Activated T-helper 2 cell treated with anti-CD3 and anti-CD28 coated beads, Interferon-gamma antibody, Interleukin-2, Interleukin-4, amounts not matched to agents 10 μg/mL and 5 μg/mL and 100 μg/mL, durations not matched to agents 14 hours and 24 hours and 36 hours (primary cell): Measurements from ENCODE around the gene CNTN4. TPM values are rescaled to one million over a fixed set of nuclear protein-coding genes. Genes with fewer than 3 reads are reported as not detected.
"Not testable (repeated sequence)": the region's sequence is repeated elsewhere in the genome, so short reads cannot be mapped to it uniquely, and the experiment has no call there.

ENCODE experiments used
- DNase-seq: peaks from one replicate; pipeline ENCODE4 v3.0.0; 2021; ENCODE audit warnings: low spot score
- H3K27ac Mint-ChIP-seq: one replicate; pipeline ENCODE4 v1.8.0; 2021; ENCODE audit warnings: mixed read lengths
- H3K27me3 Mint-ChIP-seq: one replicate; pipeline ENCODE4 v1.8.0; 2021; ENCODE audit warnings: low read depth, mixed read lengths
- H3K36me3 Mint-ChIP-seq: one replicate; pipeline ENCODE4 v1.8.0; 2021; ENCODE audit warnings: low read depth, mixed read lengths
- H3K4me1 Mint-ChIP-seq: one replicate; pipeline ENCODE4 v1.8.0; 2021; ENCODE audit warnings: low read depth, mixed read lengths
- H3K4me3 Mint-ChIP-seq: one replicate; pipeline ENCODE4 v1.8.0; 2021; ENCODE audit warnings: low read depth, mild to moderate bottlenecking, moderate library complexity, mixed read lengths
- H3K9me3 Mint-ChIP-seq: one replicate; pipeline ENCODE4 v1.8.0; 2021; ENCODE audit warnings: mixed read lengths
- intact Hi-C: fragments of 100-400 bp; cut with micrococcal nuclease; formaldehyde crosslinking; loops from one replicate; pipeline ENCODE4 v1.15.1; 2023
- total RNA-seq: library from RNA; stranded (reverse); gene quantifications from 2 replicates; pipeline ENCODE4 v1.2.3, GENCODE V29; 2022

The CNTN4 gene
- total RNA-seq, 1 donor from 2014 or later, result not detected

DNA sequence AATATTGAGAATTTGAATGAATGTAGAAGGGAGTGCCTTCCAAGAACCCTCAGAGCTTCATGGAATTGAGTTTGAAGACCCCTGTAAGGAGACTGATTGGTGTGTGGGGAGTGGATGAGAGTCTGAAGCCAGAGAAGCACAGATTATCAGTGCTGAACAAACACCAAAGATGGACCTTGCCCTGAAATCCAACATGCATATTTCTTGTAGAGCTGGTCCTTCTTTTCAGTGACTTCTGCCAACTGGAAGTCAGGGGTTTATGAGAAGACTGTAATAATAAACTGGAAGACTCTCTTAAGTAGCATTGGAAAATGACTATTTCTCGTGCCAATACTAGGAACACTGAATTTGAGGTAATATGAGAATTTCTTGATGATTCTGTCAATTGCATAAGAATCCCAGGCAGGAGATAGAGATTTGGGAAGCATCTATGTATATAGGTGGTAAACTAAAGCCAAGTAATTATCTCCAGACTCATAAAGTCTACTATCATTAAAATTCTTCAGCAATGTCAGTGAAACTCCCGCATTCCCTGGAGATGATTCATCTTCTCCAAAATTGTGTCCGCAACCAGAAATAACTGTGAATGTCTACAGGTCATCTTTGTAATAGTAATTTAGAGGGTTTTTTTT, 797.8 kb downstream of the CNTN4 start:
- Mint-ChIP-seq H3K4me3 (no peak overlapping the region), H3K9me3 (no peaks in the 10 kb centered on the region), H3K4me1 (no peaks in the 10 kb centered on the region), H3K36me3 (no peaks in the 10 kb centered on the region), H3K27ac (no peak overlapping the region), H3K27me3 (no peaks in the 10 kb centered on the region)
- no peak for DNase-seq
- intact Hi-C loops, result no loop called here

DNA sequence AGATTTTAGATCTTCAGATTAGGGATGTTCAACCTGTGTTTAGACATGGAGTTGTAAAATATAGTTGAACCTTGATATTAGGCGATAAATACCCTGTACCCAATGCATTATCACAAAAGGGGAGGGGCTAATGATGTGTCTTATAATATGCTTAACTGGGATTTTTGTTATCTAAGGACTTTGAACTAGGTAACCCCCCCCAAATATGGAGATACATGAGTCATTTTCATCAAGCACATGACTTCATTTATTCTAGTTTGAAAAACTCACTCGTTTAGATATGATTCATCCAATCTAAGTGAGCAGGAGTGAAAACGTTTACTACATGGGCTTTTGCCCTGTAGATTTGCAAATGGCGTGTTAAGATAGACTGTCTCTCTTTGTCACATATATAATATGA, 799.2 kb downstream of the CNTN4 start:
- intact Hi-C loops, result no loop called here
- no peak for DNase-seq
- H3K9me3 Mint-ChIP-seq, result no peaks in the 10 kb centered on the region
- no peaks in the 10 kb centered on the region for H3K36me3 Mint-ChIP-seq
- no peak overlapping the region for H3K27ac Mint-ChIP-seq
- H3K4me3 Mint-ChIP-seq, result no peak overlapping the region
- H3K27me3 Mint-ChIP-seq, result no peaks in the 10 kb centered on the region
- no peaks in the 10 kb centered on the region for H3K4me1 Mint-ChIP-seq

DNA sequence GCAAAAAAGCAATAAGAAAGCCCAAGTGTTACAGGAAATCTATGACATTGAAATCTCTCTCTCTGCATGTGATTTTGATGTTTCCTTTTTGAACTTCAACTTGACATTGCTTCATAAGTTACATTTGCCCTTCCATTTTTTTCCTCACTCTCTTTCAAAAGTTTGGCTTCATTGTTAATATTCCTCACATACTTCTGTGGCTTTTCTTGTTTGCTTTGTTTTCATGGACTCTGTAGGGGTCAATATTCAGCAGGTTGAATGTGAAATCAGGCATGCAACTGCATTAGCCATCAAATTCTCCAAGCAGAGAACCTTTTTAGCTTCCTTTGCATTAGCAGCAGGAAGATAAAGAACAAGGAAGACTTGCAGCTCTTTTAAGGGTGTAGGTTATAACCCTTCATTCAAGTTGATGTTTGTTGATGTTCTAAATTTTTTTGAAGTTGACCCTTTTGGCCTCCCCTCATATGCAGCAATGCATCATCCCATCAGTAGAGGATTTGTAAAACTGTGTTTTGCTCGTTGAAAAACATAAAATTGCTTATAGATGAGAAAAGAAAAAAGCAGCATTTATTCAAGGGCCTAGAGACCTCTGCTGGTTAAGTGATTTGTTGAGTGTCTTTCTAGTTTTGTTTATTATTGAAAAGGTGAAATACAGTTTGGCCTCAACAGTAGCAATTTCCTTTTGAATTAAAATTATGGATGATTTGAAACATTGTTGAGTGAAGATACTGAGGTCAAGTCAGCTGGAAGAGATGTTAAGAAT, 800.1 kb downstream of the CNTN4 start:
- intact Hi-C loops, result no loop called here
- Mint-ChIP-seq H3K4me3 (no peak overlapping the region), H3K27ac (no peak overlapping the region), H3K27me3 (no peaks in the 10 kb centered on the region), H3K36me3 (no peaks in the 10 kb centered on the region), H3K9me3 (no peaks in the 10 kb centered on the region), H3K4me1 (no peaks in the 10 kb centered on the region)
- DNase-seq, result no peak

DNA sequence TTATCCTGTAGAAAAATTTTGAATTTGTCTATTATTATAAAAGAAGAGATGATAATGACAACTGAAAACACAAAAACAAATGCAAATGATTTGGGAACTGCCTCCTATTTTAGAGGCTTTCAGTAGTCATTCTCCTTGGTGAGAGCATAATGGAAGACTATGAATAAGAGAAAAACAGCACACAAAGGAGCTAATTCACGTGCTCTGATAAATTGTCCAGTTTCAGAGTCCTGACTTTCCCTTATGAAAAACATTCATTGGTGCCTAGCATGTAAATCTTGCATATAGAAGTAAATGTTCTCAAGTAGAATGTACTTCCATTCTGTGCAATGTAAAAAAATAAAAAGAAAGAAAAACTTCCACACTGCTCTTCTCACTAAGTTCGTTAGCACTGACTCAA, 805.4 kb downstream of the CNTN4 start:
- H3K4me3 Mint-ChIP-seq, result no peak overlapping the region
- H3K4me1 Mint-ChIP-seq, result no peaks in the 10 kb centered on the region
- H3K27ac Mint-ChIP-seq, result no peak overlapping the region
- no peaks in the 10 kb centered on the region for H3K9me3 Mint-ChIP-seq
- no peak for DNase-seq
- no peaks in the 10 kb centered on the region for H3K36me3 Mint-ChIP-seq
- no peaks in the 10 kb centered on the region for H3K27me3 Mint-ChIP-seq
- intact Hi-C loops, result no loop called here

DNA sequence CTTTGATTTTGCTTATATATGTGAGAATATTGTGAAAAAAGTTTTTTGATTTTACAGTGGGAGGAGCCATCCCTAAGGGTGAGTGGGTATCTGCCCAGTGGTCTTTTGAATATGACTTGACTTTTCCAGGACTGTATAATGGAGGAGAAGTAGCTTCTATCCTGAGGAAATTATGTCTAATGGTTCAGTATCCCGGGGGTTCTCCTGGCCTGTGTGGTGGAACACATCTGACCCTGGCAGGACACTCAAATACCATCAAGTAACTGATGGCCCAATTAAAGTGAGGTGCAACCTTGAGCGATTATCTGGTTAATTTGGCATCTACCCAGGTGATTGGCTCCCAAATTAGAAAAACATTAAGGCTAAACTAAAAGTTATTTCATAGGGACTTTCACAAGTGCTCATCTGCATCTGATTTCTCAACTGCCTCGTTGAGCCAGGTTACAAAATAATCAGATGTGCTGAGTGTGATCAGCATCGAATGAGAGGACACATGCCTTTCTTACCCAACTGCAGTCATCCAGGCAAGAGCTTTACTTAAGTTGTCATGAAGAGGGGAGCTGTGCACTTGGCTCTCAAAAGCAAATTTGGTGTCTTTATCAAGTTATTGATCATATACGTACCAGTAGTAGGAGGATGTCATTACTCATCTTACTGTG, 810.2 kb downstream of the CNTN4 start:
- H3K27ac Mint-ChIP-seq, result no peak overlapping the region
- no peaks in the 10 kb centered on the region for H3K4me1 Mint-ChIP-seq
- no peaks in the 10 kb centered on the region for H3K9me3 Mint-ChIP-seq
- no peak overlapping the region for H3K4me3 Mint-ChIP-seq
- H3K27me3 Mint-ChIP-seq, result no peaks in the 10 kb centered on the region
- DNase-seq, result no peak
- H3K36me3 Mint-ChIP-seq, result no peaks in the 10 kb centered on the region
- intact Hi-C loops, result no loop called here

DNA sequence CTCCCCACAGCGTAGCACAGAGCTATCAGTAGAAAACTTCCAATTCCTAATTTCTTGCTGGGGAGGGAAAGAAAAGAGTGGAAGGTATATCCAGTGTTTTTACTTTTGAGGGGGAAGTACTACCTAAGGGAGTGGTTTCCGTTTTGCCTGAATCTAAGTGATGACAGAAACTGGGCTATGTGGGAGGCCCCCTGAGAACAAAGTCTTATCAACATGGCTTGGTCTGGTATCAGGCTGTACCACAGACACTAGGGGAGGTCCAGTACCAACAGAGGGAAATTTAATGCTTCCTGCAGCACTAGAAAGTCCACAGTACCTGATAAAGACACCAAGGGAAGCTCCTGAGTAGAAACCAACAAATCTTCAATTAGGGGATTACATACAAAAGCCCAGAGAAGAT, 812.3 kb downstream of the CNTN4 start:
- Mint-ChIP-seq H3K9me3 (peaks cover 3% of the 10 kb centered on the region), H3K4me3 (no peak overlapping the region)
- DNase-seq, result no peak

DNA sequence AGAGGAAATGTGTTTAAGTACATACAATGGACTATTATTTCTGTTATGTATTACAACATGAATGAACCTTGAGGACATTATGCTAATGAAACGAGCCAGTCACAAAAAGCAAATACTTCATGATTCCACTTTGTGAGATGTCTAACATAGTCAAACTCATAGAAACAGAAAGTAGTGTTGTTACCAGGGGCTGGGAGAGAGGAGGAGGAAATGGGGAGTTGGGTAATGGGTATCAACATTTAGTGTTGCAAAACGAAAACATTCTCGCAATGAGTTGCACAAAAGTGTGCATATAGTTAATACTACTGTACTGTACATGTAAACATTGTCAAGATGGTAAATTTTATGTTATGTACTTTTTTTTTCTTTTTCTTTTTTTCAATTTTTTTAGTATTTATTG, 817.2 kb downstream of the CNTN4 start:
- H3K36me3 Mint-ChIP-seq, result no peaks in the 10 kb centered on the region
- H3K27ac Mint-ChIP-seq, result no peak overlapping the region
- no peak overlapping the region for H3K4me3 Mint-ChIP-seq

More for the DNA sequence above, 812.3 kb downstream of the CNTN4 start:
- H3K4me1 Mint-ChIP-seq, result no peaks in the 10 kb centered on the region
- H3K27me3 Mint-ChIP-seq, result no peaks in the 10 kb centered on the region
- no peaks in the 10 kb centered on the region for H3K36me3 Mint-ChIP-seq
- intact Hi-C loops, result no loop called here
- H3K27ac Mint-ChIP-seq, result no peak overlapping the region

DNA sequence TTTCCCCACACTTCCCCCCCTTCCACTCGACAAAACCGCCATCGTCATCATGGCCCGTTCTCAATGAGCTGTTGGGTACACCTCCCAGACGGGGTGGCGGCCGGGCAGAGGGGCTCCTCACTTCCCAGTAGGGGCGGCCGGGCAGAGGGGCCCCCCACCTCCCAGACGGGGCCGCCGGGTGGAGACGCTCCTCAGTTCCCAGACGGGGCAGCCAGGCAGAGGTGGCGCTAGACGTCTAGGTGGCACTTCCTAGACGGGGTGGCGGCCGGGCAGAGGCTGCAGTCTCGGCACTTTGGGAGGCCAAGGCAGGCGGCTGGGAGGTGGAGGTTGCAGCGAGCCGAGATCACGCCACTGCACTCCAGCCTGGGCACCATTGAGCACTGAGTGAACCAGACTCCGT, 818.0 kb downstream of the CNTN4 start:
- H3K27me3 Mint-ChIP-seq, H3K27ac Mint-ChIP-seq, H3K4me1 Mint-ChIP-seq, intact Hi-C loops, DNase-seq, H3K36me3 Mint-ChIP-seq, H3K4me3 Mint-ChIP-seq, H3K9me3 Mint-ChIP-seq: not testable (repeated sequence)

More for the DNA sequence above, 817.2 kb downstream of the CNTN4 start:
- Mint-ChIP-seq H3K27me3 (no peaks in the 10 kb centered on the region), H3K9me3 (peaks cover 3% of the 10 kb centered on the region), H3K4me1 (no peaks in the 10 kb centered on the region)
- no peak for DNase-seq
- intact Hi-C loops, result no loop called here

DNA sequence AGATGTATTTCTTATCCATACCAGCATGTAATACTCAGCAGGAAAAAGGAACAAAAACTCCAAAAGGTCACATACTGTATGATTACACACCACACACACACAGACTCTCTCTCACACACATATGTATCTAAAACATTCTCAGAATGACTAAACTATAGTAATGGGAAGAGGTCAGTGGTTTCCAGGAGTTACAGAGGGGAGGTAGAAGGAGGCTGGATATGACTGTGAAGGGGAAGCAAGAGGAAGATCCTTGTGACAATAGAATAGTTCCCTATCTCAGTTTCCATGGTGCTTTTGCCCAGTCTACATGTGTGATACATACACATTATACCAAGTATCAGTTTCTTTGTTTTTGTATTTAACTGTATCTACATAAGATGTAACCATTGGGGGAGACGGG, 821.4 kb downstream of the CNTN4 start:
- Mint-ChIP-seq H3K9me3 (peaks cover 3% of the 10 kb centered on the region), H3K4me3 (no peak overlapping the region), H3K27ac (no peak overlapping the region), H3K36me3 (no peaks in the 10 kb centered on the region), H3K4me1 (no peaks in the 10 kb centered on the region), H3K27me3 (no peaks in the 10 kb centered on the region)
- no peak for DNase-seq
- intact Hi-C loops, result no loop called here

DNA sequence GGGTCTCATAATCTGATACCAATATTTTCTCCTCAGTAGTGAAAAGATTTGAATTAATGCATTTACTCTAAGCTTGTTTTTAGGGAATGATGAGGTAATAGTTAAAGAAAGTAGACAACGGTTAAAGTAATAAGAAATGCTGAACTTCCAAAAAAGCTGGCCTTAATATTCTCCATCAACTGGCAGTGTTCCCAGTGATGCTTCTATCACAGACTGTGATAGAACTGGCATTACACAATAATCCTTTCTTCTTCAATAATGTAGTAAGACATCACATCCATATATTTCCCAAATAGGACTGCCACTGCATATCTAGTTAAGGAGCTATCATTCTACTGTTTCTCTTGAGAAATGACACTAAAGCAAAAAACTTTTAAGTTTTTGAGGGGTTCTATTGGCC, 822.8 kb downstream of the CNTN4 start:
- Mint-ChIP-seq H3K4me1 (no peaks in the 10 kb centered on the region), H3K36me3 (no peaks in the 10 kb centered on the region)
- intact Hi-C loops, result no loop called here

DNA sequence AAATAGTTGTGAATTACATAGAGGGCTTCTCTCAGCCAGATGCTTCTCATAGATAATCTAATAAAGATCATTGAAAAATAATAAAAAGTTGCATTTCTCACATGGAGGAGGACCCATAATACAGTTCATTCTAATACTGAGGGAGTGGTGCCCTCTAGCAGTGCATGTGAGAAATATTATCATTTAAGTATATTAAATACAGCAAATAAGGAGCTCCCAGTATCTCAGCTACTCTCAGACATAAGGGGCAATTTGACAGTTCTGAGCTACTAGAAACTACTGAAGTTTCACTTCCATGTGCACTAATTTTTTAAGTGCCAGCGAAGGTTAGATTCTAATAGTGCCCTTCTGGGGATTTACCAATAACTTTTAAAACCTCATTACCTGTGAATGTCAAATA, 823.2 kb downstream of the CNTN4 start:
- Mint-ChIP-seq H3K27ac (no peak overlapping the region), H3K4me3 (no peak overlapping the region), H3K9me3 (no peaks in the 10 kb centered on the region), H3K36me3 (no peaks in the 10 kb centered on the region), H3K27me3 (no peaks in the 10 kb centered on the region), H3K4me1 (no peaks in the 10 kb centered on the region)
- intact Hi-C loops, result no loop called here
- DNase-seq, result no peak

More for the DNA sequence above, 822.8 kb downstream of the CNTN4 start:
- no peak overlapping the region for H3K27ac Mint-ChIP-seq
- no peaks in the 10 kb centered on the region for H3K9me3 Mint-ChIP-seq
- no peak for DNase-seq
- H3K4me3 Mint-ChIP-seq, result no peak overlapping the region
- H3K27me3 Mint-ChIP-seq, result no peaks in the 10 kb centered on the region

DNA sequence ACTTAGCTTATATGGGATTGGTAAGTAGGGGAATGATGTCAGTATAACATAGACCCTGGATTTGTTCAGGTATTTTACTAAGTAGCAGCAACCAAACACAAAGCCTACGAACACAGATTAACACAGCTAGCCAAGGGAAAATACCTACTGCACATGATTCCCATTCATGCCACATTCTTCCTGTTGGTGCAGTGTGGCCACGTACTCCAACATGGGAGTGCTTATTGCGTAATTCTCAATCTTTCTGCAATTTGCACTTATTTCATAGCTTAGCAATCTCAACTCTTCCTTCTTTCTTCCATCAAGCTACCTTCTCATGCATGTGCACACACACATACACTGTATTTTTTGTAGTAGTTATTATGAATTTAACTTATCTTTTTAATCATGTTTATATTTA, 824.7 kb downstream of the CNTN4 start:
- Mint-ChIP-seq H3K27me3 (no peaks in the 10 kb centered on the region), H3K4me1 (no peaks in the 10 kb centered on the region), H3K27ac (no peak overlapping the region), H3K4me3 (no peak overlapping the region), H3K9me3 (no peaks in the 10 kb centered on the region), H3K36me3 (no peaks in the 10 kb centered on the region)
- DNase-seq, result no peak
- intact Hi-C loops, result no loop called here

DNA sequence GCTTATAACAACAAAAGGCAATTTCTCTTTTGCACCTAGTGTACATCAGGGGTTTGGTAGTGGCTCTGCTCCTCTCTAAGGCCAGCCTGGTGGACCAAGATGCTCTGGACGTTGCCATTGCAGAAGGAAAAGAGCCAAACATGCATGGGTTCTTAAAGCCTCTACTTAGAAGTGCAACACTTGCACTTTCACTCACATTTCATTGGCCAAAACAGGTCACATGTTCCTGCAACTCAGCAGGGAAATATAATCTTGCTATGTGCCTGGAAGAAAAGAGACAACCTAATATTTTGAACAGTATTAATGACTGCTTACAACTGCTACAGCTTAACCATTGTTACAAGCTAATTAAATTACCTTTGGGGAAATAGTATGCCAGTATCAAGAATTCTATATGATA, 828.6 kb downstream of the CNTN4 start:
- no peaks in the 10 kb centered on the region for H3K4me1 Mint-ChIP-seq
- no peaks in the 10 kb centered on the region for H3K9me3 Mint-ChIP-seq
- intact Hi-C loops, result no loop called here
- no peak overlapping the region for H3K4me3 Mint-ChIP-seq
- no peak for DNase-seq
- H3K27ac Mint-ChIP-seq, result no peak overlapping the region
- H3K27me3 Mint-ChIP-seq, result no peaks in the 10 kb centered on the region
- H3K36me3 Mint-ChIP-seq, result no peaks in the 10 kb centered on the region
